Aorta (tissue), 5 donors: ENCODE measurements around the gene ANXA11. TPM values are rescaled to one million over a fixed set of nuclear protein-coding genes. Genes with fewer than 3 reads are reported as not detected.
A peak's percentile ranks its signal among the peaks of the same experiment; 100 is the strongest.
"Not testable (repeated sequence)": the region's sequence is repeated elsewhere in the genome, so short reads cannot be mapped to it uniquely, and the experiment has no call there.

Source experiments
- ATAC-seq: fragments of 200-7000 bp; cut with Tn5 transposase; one replicate; pipeline ENCODE4 v1.9.1; 2022; ENCODE audit warnings: moderate library complexity; ENCODE audit not compliant: low FRiP score
- DNase-seq, 2 donors: peaks; one replicate each; pipeline ENCODE4 v3.0.0-alpha.2; 2020
- H3K27ac ChIP-seq, 2 donors: one replicate each; pipeline ENCODE4 v1.5.1; 2013; ENCODE audit warnings: low read length in 2 of 2, mild to moderate bottlenecking in 2 of 2, moderate library complexity in 2 of 2, control low read depth in 1 of 2, inconsistent platforms in 1 of 2, low read depth in 1 of 2
- H3K27me3 ChIP-seq, 2 donors: one replicate each; pipeline ENCODE4 v1.6.1; 2013; ENCODE audit warnings: control low read depth in 1 of 2, low read length in 1 of 2, mild to moderate bottlenecking in 1 of 2, moderate library complexity in 1 of 2; ENCODE audit not compliant: insufficient read depth in 2 of 2, control insufficient read depth in 1 of 2
- H3K36me3 ChIP-seq, 2 donors: one replicate each; pipeline ENCODE4 v1.6.1; 2013; ENCODE audit warnings: control low read depth in 1 of 2, low read length in 1 of 2, mild to moderate bottlenecking in 1 of 2; ENCODE audit not compliant: insufficient read depth in 2 of 2, control insufficient read depth in 1 of 2
- H3K4me1 ChIP-seq, 2 donors: one replicate each; pipeline ENCODE4 v1.6.1; 2013; ENCODE audit warnings: low read length in 2 of 2, control low read depth in 1 of 2, mild to moderate bottlenecking in 1 of 2, moderate library complexity in 1 of 2; ENCODE audit not compliant: insufficient read depth in 2 of 2, control insufficient read depth in 1 of 2
- H3K4me3 ChIP-seq, 2 donors: one replicate each; pipeline ENCODE4 v1.5.1; 2013; ENCODE audit warnings: low read length in 2 of 2, control low read depth in 1 of 2, mild to moderate bottlenecking in 1 of 2
- H3K9me3 ChIP-seq: one replicate; pipeline ENCODE4 v1.6.1; 2013; ENCODE audit warnings: mild to moderate bottlenecking, low read length; ENCODE audit not compliant: control insufficient read depth
- WGBS, 2 donors: extraction: QIAGEN DNeasy Blood & Tissue Kit; methylation state at CpG; one replicate each; pipeline ENCODE4 v1.1.7; 2013; 5-methylcytosine and 5-hydroxymethylcytosine counted together
- intact Hi-C, 2 donors: fragments of 100-400 bp; cut with DNase I; formaldehyde crosslinking; loops; one replicate each; pipeline versions ENCODE4 v1.14.2 to v1.15.0; 2022
- long read RNA-seq, 2 donors: library from polyadenylated mRNA; unstranded; transcript quantifications; one replicate each; pipeline ENCODE4 v2.0.0, GENCODE V29; 2020 to 2021
- polyA plus RNA-seq, 2 donors: library from polyadenylated mRNA; stranded (reverse); fragments of 200-250 nt; gene quantifications; one replicate each; pipeline ENCODE4 v1.2.3, GENCODE V29; 2013
- total RNA-seq, 2 donors: library from RNA; stranded (reverse); fragmentation: NEBNext Ultra II Directional; extraction: Animal tissue kit (Norgen Biotek cat#: 25700); gene quantifications; one replicate each; pipeline ENCODE4 v1.2.1, GENCODE V29; 2021
- donor health status: healthy with polysubstance abuse.
- donor health status: Bipolar disorder and iron deficiency.
- donor health status: DM: no; HTN: no; CAD: no.
- donor health status: DM: no; HTN: no; CAD: no.
- donor health status: DM: yes; HTN: yes; CAD: no.

ANXA11 gene
- total RNA-seq (100 to 1,000 TPM; 227 to 256 TPM), polyA plus RNA-seq (100 to 1,000 TPM in 1 of 2 donors, 10 to 100 TPM in 1; 97.3 to 160 TPM)
- long read RNA-seq, donor 1, full-length matches to known transcripts = 1,107 of 1,781 reads
- long read RNA-seq, donor 1, partial matches to known transcripts = 474 of 1,781 reads
- long read RNA-seq, donor 1, other reads (novel, unspliced or antisense) = 200 of 1,781 reads
- long read RNA-seq, donor 2, full-length matches to known transcripts = 116 of 239 reads
- long read RNA-seq, donor 2, partial matches to known transcripts = 84 of 239 reads
- long read RNA-seq, donor 2, other reads (novel, unspliced or antisense) = 39 of 239 reads

DNA sequence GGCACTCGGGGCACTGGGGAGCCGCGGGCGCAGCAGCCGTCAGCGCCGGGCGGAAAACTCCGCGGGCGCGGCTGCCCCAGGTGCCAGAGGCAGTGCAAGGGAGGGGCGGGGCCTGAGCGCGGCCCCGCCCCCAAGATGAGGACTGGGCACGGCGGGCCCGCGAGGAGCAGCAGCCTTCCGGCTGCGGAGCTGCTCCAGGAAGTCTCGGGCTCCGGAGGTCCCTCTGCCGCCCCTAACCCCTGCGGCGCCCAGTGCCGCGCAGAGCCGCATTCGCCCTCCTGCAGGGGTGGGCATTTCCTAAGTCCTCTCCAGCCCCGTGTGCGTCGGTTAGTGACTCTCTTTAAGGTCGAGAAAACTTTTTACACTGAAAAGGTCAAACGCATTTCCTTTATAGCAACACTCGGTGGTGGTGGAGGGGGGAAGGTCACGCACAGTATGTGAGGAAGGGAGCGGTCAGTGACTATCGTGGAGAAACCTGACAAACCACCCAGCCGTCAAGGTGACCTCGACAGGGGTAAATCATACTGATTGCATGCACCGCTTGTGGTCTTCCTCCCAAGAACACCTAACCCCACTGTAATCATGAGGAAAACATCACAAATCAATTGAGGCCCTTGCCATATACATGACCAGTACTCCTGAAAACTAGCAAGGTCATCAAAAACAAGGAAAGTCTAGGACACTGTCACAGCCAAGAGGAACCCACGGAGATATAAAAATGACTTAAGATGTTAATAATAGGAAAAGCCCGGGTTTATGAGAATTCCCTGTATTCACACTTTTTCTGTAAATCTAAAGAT is at the start of gene ANXA11:
Gene ANXA11, minus strand, starts transcription at position 61 of the 800 bp plus-strand sequence. CDS start 32,676 bp downstream, outside the sequence.
- 1% methylated on average over 37 to 45 of the region's 45 CpGs for WGBS, 2 donors
- Histone ChIP-seq H3K27ac (peak within 1 kb of the TSS; percentile 83 to 97), H3K9me3 (no peaks in the 10 kb centered on the region), H3K27me3 (no peaks in the 10 kb centered on the region), H3K4me1 (peaks cover 2 to 10% of the 10 kb centered on the region in 2 donors), H3K4me3 (peak within 1 kb of the TSS; percentile 24 to 72), H3K36me3 (no peaks in the 10 kb centered on the region)
- ATAC-seq = peak; percentile 91
- DNase-seq = peak; percentile 90 to 93
- intact Hi-C loops = loop anchor here (1.0 to 2.0 kb wide), 2 partner anchors 47 to 50 kb away; no protein-coding TSS in a partner anchor

DNA sequence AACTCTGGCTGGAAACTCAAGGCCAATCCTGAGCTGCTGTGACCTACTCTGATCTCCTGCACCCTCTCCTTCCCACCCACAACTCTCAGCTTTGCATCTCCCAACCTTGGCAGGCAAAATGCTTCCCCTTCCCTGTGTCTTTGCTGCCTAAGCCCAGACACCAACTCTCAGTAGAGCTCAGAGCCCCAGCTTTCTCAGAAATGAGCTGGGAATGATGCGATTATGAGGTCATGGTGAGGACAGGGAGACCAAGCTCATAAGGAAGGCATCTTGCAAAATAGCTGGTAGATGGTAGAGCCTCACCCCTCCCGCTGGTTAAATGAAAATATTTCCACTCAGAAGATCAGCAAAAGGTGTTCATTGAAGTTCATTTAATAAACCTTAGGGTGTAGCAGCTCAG is 49.4 kb upstream of the ANXA11 start:
- H3K27me3 ChIP-seq, ATAC-seq, H3K4me3 ChIP-seq, H3K36me3 ChIP-seq, H3K27ac ChIP-seq, DNase-seq, intact Hi-C loops, H3K9me3 ChIP-seq, H3K4me1 ChIP-seq: not testable (repeated sequence)
- no CpG with 5 or more reads among the region's 2 CpGs for WGBS, 2 donors

DNA sequence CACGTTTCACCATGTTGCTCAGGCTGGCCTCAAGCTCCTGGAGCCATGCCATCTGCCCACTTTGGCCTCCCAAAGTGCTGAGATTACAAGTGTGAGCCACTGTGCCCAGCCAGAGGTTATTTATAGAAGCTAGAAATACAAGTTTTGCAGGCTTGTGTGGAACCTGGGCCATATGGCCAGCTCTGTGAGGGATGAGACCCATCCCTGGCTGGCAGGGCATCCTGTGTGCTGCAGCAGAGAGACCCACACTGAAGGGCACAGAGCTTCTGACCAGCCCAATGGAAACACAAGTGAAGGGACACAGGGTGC is 48.6 kb upstream of the ANXA11 start:
- DNase-seq, ATAC-seq, H3K9me3 ChIP-seq, H3K36me3 ChIP-seq, intact Hi-C loops, H3K27ac ChIP-seq, H3K27me3 ChIP-seq, H3K4me1 ChIP-seq, H3K4me3 ChIP-seq: not testable (repeated sequence)
- 0 to 2% methylated on average over 1 of the region's 1 CpG for WGBS, 2 donors

- ATAC-seq (no peak), DNase-seq (no peak)
- Histone ChIP-seq H3K9me3 (no peaks in the 10 kb centered on the region), H3K36me3 (no peaks in the 10 kb centered on the region), H3K4me3 (no peak overlapping the region), H3K4me1 (no peaks in the 10 kb centered on the region), H3K27ac (no peak overlapping the region), H3K27me3 (no peaks in the 10 kb centered on the region)
- intact Hi-C loops = no loop called here
- 88 to 90% methylated on average over 5 of the region's 5 CpGs for WGBS, 2 donors
These were observed 48.1 kb upstream of the ANXA11 start for GRCh38 chr10:80253266-80253962.

DNA sequence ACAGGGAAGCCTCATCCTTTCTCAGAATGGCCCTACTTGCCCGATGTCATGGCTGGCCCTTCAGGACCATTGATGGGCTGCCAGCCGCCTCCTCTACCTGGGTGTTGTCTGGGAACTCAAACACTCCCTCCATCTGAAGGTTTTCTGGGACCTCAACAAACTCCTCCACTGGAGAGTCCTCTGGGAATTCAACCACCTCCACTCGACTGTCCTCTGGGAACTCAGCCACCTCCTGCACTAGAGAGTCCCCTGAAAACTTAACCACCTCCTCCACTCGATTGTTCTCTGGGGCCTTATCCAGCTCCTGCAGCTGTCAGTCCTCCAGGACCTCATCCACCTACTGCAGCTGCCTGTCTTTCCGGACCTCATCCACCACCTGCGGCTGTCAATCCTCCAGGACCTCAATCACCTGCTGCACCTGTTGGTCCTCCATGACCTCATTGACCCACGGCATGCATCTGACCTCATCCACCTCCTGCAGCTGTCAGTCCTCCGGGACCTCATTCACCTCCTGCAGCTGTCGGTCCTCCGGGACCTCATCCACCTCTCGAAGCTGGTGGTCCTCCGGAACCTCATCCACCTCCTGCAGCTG is 47.1 kb upstream of the ANXA11 start:
- Histone ChIP-seq H3K27me3 (no peaks in the 10 kb centered on the region), H3K9me3 (no peaks in the 10 kb centered on the region), H3K4me3 (no peak overlapping the region), H3K4me1 (no peaks in the 10 kb centered on the region), H3K36me3 (no peaks in the 10 kb centered on the region), H3K27ac (no peak overlapping the region)
- DNase-seq = no peak
- intact Hi-C loops = no loop called here
- no peak for ATAC-seq
- WGBS, 2 donors = 90 to 92% methylated on average over 12 of the region's 12 CpGs

GRCh38 chr10:80251703-80252280 is 46.5 kb upstream of the ANXA11 start:
- 91 to 100% methylated on average over 3 of the region's 4 CpGs for WGBS, 2 donors
- H3K9me3 ChIP-seq, H3K4me3 ChIP-seq, H3K27me3 ChIP-seq, intact Hi-C loops, H3K27ac ChIP-seq, DNase-seq, H3K4me1 ChIP-seq, H3K36me3 ChIP-seq, ATAC-seq: not testable (repeated sequence)

DNA sequence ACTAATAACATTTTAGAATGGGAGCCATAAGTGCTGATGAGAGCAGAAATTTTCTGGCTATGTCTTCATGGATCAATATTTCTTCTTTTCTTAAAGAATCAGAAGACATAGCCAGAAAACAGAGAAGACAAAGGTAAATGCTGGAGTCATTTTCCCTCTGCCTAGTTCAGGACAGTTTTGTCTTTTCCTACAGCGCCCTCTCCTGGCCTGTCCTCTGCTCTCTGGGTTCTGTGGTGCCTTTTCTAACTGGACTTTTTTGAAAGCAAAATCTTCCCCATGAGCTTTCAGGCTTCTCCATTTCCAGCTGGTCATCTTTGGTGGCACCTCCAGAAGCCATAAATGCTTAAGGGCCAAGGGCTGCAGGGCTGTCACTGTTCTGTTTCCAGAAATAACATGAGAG is 45.1 kb upstream of the ANXA11 start:
- H3K4me3 ChIP-seq, H3K36me3 ChIP-seq, H3K27me3 ChIP-seq, DNase-seq, H3K27ac ChIP-seq, intact Hi-C loops, H3K9me3 ChIP-seq, H3K4me1 ChIP-seq: not testable (repeated sequence)
- no CpG with 5 or more reads among the region's 1 CpG for WGBS, 2 donors
- peak; percentile 69 for ATAC-seq

DNA sequence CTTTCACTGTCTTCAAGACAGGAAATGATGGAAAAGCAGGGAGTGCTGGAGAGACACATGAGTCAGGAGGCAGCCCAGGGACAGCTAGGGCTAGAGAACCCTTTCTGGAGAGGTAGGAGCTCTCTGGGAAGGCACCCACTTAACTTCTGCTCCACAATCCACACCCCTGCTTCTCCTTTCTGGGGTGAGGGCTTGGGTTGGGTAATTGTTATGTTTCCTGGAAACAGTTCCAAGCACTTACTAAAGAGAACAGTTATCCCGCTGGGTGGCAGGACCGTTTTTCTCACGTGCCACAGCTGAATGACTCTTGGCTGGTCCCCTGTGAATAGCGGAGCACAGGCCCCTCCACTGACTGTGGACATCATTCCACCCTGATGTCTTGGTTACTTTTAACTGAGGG is 44.6 kb upstream of the ANXA11 start:
- DNase-seq, H3K27ac ChIP-seq, H3K36me3 ChIP-seq, H3K27me3 ChIP-seq, H3K4me1 ChIP-seq, H3K4me3 ChIP-seq, intact Hi-C loops, H3K9me3 ChIP-seq: not testable (repeated sequence)
- ATAC-seq = peak; percentile 29
- WGBS, 2 donors = 5 to 17% methylated on average over 2 to 3 of the region's 4 CpGs
